Measurements from ENCODE around the gene ZNF451.

The ZNF451 gene

DNA sequence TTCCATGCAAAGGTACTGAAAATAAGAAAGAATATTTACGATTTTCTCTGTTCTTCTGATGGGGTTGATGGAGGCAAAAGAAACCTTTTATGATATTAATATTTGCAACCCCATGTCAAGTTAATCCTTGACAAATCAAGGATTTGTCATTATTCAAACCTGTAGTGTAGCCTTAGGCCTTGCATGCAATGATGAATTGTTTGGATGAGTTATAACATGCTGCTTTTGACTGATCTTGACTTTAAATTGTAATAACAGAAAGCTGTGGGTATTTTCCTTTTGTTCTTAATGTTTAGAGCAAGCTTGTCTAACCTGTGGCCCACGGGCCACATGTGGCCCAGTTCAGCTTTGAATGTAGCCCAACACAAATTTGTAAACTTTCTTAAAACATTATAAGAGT, 69.1 kb downstream of the ZNF451 start:
- DNase-seq (ENCODE audit: low spot score), result no peak

DNA sequence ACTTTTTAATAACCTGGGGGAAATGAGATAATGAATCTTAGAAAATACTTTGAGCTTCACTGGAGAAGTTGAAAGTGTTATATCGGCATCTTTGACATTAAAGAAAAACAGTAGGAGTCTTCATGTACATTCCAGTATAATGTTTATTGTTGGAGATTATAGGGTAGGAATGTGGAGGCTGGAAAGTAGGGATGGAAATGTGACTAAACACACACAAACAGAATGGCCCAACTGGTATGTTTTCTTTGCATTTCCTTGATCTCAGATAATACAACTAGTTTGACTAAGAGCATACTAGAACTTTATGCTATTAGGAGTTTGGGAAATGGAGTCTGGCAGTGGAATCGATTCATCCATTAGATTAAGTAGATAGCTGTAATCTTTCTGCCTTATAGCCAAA, 72.0 kb downstream of the ZNF451 start:
- DNase-seq (ENCODE audit: low spot score), result no peak

DNA sequence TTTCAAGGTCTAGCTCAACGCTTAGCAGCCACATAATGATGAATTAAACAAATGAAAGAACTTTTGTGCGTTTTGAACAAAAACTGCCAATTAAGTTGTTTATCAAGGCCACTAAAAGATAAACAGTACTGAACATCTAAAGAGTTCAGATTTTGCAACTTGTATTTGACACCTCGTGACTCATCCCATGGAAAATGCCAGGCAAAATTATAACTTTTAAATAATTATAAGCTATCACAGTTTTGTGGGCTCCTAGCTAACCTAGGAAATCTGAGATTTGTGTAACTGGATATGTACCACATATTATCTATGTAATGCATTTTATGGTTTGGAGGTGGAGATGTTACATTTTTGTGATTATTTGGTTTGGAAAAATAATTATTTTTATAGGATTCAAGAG, 72.5 kb downstream of the ZNF451 start:
- DNase-seq (ENCODE audit: low spot score), result no peak

DNA sequence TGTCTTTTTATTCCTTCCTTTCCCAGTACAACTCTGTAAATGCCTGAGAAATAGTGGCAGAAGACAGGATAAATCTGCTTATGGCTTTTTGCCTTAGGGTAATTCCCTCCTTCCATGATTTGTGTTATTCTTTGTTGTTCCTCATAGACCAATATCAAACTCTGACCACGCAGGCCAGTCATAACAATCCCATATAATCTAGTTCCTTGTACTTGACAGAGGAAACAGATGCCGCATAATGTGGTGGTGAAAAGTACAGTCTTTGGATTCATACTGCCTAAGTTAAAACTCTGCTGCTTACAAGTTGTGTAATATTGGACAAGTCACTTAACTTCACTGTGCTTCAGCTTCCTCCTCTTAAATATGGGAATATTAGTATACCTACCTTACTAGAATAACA, 74.0 kb downstream of the ZNF451 start:
- no peak for DNase-seq (ENCODE audit: low spot score)

DNA sequence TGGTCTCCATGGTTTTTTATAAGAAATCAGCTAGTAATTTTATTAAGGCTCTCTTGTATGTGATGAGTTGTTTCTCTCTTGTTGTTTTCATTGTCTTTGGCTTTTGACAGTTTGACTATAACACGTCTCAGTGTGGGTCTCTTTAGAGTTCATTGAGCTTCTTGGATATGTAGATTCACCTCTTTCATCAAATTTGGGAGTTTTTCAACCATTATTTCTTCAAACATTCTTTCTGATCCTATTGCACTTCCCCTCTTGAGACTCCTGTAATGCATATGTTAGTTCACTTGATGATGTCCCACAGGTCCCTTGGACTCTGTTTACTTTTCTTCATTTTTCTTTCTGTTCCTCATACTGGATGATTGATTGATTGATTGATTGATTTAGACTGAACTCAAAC, 75.1 kb downstream of the ZNF451 start:
- DNase-seq (ENCODE audit: low spot score), result no peak

DNA sequence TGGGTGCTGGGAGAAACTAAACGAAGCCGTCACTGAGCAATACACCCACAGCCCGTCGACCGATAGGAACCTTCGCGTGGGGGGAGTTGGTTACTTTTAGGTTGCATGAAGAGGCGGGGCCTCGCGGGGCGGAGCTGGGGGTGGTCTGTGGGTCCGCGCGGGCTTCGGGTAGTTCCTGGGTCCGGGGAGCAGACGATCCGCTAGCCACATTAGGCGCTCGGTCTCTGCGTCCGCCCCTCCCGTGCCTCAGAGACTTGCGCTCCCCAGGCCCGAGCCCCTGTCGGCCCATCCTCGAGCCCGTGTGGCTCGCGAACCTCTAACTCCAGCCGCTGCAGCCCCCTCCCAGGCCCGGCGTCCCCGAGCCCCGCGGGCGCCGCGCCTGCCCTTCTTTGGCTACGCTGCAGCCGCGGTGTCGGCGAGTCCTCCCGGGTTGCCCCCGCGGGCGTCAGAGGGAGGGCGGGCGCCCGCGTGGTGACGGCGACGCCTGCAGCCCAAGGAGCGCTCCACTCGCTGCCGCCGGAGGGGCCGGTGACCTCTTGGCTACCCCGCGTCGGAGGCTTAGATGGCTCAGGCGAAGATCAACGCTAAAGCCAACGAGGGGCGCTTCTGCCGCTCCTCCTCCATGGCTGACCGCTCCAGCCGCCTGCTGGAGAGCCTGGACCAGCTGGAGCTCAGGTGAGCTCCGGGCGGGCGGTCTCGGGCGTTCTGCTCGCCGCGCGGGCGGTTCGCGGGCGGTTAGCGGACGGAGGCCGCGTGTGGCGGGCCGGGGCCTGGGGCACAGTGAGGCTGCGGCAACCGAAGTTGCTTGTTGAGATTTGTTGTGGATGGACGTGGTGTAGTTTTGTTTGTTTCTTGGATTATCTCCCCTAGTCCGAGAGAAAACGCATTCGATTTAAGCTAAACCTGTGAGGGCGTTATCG, 82.4 kb downstream of the ZNF451 start, which contains the start of gene BAG2:
TSS of gene BAG2 (plus strand) at position 191 of the 920 bp plus-strand sequence. CDS start at position 563, 372 bp downstream.
- DNase-seq (ENCODE audit: low spot score), result peak; percentile 82

DNA sequence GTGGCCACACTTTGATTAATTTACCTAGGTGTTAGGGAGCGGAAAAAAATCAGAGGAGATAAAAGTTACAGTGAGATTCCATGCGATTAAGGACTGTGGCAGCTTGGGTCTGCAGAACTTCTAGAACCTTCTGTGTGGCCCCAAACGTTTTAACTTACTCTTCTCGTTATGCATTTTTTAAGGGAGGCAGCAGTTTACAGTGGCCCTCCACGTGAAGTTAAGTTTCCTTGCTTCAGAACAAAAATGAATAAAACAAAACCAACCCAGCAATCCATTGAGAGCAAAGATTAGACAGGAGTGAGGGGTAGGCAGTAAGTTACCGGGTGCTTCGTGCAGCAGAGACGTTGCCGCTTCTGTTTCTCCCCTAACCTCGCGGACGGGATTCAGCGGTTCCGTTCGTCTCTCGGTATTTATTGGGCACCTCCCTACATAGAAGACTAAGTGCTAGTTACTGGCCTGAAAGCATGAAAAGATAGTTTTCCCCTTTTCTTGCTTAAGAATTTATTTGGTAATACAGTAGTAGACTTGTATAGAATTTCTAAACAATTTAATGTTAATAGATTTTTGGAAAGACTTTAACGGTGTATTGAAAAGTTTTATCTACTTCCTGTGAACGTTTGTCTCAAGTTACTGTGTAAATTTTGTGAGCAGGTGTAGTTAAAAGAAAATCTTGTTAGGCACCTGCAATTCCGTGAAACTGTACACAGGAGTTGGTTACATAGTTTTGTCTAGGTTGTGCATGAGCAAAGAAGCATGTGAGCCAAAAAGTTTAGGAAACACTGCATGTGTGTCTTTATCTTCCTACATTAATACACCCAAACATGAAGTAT, 83.3 kb downstream of the ZNF451 start:
- peak; percentile 39 for DNase-seq (ENCODE audit: low spot score)

DNA sequence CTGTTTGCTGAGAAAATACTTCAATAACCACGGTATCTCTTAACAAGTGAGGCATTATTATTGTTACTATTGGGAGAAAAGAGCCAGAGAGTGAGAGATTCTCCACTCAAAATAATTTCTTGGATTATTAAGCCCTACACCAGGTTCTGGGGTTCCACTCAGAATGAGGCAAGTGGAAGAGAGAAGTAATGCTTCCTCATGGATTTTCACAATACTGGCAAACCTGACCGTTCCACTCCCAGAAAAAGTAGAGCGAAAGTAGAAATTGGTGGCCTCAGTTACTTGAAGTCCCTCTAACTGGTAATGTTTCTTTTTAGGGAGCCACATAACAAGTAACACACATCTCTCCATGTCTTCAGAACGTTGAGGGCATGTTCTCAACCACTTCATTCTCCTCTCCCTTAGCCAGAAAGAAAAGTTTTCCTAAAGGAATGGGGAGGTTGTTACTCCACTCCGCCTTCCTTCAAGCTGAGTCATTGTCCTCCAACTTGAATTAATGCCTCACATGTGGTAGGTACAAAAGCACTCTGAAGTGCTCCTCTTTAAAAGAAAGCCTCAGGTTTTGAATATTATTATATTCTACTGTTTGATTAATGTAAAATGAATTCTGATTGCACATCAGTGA, 84.0 kb downstream of the ZNF451 start:
- DNase-seq (ENCODE audit: low spot score), result peak; percentile 46

DNA sequence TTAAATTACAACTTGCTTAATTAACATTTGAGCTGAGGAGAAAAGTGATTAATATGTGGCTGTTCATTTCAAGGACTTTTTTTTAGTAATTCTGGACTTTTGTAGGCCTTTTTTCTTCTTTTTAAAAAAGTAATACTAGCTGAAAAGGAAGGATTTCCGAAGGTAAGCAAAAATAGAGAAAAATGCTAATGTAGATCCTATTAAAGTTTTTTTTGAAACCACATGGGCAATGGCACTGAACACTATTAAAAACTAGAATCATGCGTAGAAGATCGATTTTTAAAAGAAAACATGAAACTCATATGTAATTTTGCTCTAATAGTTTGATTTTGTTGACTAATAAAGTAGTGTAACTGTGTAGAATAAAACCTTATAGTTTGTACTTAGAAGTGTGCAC, 84.5 kb downstream of the ZNF451 start:
- DNase-seq (ENCODE audit: low spot score), result no peak

DNA sequence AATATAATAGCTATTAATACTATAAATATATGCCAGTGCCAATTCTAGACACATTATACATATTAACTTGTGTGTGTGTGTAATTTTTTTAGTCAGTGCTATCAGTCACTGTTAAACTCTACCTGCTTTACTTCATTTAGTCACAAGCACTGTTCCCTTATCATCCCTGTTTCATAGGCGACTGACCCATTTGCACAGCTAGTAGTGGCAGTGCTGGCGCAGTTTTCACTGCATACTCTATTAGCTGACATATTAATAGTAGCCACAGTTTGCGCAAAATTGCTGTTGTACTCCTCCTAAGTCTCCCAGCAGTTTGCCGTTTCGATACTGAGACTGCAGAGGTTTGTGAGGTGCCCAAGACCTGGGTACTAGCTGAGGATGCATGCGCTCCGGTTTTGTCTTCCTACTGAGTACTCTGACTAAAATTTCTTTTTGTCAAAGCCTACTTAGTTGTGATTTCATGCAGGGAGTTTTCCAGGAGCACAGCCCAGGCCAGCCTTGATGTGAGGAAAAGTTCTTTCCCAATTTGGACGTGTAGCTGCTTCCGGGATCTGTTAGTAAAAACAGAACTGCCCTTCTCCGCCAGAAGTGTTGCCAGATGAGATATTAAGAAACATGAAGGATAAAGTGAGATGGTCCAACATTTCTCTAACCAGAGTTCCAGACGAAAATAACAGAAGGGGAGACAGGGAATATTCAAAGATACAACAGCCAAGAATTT, 87.7 kb downstream of the ZNF451 start:
- no peak for DNase-seq (ENCODE audit: low spot score)

DNA sequence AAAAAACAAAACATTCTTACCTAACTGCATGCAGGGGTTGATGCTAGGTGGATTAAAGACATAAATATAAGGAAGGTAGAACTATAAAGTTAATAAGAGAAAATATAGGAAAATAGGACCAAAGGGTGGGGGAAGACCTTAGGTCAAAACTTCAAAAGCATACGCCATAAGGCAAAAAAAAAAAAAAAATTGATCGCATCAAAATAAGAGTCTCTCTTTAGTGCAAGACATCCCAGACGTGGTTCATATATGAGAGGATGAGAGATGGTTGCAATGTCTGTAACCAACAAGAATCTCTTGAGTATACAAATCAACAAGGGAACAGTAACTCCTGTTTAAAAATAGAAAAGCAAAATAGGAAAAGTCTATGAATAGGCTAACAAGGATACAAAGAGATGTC, 90.6 kb downstream of the ZNF451 start:
- DNase-seq (ENCODE audit: low spot score), result no peak

DNA sequence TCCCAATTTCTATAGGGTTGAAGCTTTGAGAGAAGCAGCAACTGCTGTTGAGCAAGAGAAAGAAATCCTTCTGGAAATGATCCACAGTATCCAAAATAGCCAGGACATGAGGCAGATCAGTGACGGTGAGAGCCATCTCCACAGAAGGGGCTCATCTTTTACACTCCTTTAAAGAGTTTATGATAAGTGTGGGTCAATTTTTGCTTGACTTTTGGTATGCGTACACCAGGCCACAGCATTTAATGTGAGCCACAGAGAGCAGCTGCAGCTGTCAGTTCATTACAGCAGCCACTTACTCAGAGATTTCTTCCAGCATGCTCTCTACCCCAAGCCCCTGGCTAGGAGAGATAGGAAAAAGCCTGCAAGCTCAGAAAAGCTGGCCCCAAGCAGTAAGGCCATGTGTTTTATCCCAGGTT, 92.0 kb downstream of the ZNF451 start:
- no peak for DNase-seq (ENCODE audit: low spot score)

DNA sequence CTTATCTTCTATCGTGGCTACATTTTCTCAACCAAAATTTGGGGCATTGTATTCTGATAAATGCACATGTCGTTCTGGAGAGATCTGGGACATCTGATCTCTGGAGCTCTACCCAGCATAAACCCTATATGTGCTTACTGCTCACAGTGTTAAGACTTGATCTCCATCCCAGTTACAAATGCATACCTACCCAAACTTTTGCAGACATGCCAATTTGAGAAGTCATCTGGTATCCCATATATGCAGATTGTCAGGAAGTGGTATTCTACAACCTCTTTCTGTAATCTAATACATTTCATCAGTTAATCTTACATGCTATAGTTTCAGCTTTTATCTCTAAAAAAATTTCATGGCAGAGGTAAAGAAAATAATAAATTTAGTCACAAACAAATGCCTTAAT, 93.3 kb downstream of the ZNF451 start:
- DNase-seq (ENCODE audit: low spot score), result no peak

DNA sequence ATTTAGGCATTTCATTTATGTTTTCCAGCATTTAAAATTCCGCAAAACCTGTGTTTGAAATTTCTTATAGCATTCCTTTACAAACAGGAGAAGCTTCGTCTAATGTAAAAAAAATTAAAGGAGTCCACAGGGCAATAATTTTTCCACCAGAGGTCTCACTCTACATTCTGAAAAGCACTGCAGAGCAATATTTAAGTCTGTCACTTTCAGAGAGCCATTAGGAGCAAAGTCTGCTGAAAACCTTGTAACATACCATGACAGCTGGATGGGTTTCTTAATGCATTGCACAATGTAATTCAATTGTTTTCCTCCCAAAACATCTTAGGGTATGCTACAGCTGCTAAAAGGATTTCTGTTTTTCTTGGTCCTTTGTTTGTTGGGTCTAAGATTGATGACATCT, 100.2 kb downstream of the ZNF451 start:
- peak; percentile 26 for DNase-seq (ENCODE audit: low spot score)

DNA sequence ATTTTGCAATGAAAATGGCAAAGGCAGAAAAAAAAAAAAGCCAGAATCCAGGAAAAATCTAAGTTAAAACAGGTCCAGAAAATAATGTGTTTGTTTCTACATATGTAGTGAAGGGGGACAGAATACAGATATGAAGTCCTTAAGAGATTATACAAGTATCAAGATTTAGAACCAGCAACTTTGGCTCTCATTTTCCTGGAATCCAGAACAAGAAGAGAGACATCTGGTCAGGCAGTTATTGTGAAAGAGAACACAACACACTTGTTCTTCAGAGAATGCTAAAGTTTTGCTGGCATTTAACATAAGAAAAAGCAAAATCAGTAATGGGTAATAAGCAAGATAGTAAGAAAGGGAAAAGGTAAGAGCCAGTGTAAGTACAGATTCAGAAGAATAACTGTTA, 103.2 kb downstream of the ZNF451 start:
- DNase-seq (ENCODE audit: low spot score), result no peak

DNA sequence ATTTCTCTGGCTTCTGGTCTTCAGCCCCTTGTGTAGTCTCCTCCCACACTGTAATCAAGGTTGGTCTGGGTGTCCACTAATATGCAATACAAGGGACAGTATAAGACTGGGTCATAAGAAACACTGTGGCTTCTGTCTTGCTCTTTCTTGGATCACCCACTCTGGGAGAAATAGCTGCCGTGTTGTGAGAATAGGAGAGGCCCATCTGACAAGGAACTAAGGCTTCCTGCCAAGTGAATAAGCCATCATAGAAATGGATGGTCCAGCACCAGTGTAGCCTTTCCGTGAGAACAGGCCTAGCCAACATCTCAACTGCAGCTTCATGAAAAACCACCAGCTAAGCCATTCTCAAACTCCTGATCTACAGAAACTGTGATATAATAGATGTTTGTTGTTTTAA, 105.5 kb downstream of the ZNF451 start:
- no peak for DNase-seq (ENCODE audit: low spot score)

DNA sequence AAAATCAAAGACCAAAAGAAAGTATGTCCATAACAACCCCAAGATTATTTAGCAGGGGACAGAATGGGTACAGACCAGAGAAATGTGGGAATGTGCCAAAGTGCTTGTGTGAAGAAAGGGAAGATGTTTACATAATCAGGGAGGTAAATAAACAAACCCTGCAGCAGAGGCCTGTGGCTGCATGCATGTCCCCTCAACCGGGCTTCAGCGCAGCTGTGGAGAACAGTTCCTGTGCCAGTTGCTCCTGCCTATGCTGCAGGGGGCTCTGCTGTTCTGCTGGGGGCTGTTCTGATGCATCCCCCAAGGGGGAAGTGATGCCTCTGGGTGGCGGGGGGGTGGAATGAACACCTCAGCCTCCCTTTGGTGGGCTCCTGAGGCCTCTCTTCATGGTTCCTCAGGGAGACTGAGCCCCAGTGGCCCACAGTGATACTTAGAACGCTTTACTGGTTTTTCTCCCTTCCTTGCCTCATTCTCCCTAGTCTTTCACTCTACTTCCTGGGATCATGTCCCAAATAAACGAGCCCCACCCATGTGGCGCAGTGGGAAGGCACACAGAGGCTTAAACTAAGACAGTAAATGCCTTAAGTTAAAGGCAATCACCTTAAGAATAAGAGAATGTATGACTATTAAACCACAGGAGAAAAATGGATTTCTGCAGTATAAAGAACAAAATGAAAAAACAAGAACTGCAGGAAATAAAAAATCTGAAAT, 109.1 kb downstream of the ZNF451 start:
- no peak for DNase-seq (ENCODE audit: low spot score)

DNA sequence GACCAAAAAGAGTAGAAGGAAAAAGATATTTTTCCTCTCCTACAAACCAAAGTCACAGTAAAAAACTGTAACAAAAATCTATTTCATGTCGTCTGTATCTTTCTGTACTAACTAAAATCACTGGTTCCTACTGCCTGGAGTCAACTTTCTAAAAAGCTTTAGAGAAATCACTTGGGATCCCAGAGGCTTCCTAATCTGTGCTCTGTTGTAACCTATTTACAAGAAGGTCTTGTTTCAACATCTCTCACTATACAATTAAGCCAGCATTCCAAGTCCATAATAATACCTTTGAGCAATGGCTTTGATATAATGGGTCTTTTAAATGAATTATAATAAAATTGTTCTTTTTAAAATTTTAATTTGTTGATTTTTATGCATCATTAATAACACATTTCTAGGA, 111.7 kb downstream of the ZNF451 start:
- no peak for DNase-seq (ENCODE audit: low spot score)

DNA sequence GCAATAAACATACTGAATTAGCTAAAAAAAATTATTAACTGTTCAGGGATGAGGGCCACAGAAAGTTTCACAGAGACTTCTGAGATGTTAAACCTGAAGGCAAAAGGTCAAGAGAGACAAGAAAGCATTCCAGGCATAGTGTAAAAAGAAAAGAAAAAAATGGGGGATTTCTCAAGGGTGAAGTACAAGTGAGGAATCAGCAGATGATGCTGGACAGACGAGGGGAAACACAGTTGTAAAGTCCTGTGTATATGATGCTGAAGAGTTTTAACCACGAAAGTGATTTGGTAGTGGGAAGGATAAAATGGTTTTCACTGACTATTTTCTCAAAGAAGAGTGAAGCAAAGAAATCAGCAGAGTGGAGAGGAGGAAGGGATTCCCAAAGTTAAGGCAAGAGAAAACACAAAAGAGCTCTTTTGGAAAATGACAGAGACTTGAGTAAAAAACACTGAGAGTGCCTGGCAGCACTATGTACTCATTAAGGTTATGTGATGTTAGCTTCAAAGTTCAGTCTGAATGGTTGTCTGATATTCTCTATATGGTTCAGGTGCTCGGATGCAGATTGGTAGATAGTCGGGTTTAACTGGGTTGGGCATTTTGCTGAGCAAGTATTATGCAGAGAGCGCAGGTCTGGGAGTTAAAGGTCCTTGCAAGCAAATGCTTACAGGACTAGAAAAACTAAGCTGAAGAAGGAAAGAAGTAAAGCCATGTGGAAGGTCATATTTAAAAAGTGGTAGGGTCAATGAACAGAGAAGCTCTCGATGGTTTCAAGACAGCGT, 115.8 kb downstream of the ZNF451 start:
- DNase-seq (ENCODE audit: low spot score), result no peak

DNA sequence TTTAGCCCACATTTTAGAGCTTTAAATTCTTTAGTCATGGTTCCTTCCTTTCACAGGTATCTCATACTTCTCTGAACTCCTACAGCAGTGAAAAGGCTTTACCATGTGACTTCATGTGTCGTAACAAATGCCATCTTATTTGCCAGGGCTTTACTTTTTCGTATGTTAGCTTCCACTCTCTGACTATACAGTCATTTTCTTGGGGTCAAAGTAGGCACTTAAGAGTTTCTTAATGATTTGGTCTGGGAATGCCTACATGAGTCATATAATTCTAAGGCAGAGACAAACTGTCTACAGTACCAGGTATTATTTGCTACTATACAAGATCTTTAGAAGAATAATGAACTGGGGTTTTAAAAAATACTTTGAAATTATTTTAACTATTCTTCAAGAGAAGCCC, 117.2 kb downstream of the ZNF451 start:
- no peak for DNase-seq (ENCODE audit: low spot score)

DNA sequence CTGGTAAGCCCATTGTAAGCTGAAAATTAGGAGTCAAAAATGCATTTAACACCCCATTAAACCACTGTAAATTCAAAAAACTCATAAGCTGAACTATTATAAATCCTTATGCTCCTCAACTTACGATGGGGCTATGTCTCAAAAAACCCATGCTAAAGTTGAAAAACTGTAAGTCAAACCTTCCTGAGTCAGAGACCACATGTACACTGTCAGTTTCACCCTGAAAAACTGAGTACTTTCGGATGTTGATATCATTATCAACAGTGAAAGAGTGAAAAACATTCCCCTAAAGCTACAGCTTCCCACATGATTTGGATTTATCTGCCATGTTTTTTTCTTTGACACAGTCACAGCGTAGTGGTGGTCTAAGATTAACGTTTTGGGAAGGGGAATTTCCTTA, 117.9 kb downstream of the ZNF451 start:
- no peak for DNase-seq (ENCODE audit: low spot score)

All from SW480 (cell line).